HEK293 (cell line): ENCODE results near the gene VGLL4.

Experiments used
- ZNF792 ChIP-seq: fragments of 450-650 bp; formaldehyde crosslinking; IDR thresholded peaks from 2 replicates; pipeline ENCODE4 v1.5.1; 2016; ENCODE audit warnings: missing biosample characterization, missing genetic modification characterization
- TF ChIP-seq, protein P1 (sequence below): fragments of 450-650 bp; formaldehyde crosslinking; IDR thresholded peaks from 2 replicates; pipeline ENCODE4 v1.5.1; 2016; ENCODE audit warnings: missing biosample characterization, missing genetic modification characterization
- TF ChIP-seq, protein P2 (sequence below): fragments of 450-650 bp; IDR thresholded peaks from 2 replicates; pipeline ENCODE4 v1.5.1; 2018; ENCODE audit warnings: missing biosample characterization, missing genetic modification characterization

DNA sequence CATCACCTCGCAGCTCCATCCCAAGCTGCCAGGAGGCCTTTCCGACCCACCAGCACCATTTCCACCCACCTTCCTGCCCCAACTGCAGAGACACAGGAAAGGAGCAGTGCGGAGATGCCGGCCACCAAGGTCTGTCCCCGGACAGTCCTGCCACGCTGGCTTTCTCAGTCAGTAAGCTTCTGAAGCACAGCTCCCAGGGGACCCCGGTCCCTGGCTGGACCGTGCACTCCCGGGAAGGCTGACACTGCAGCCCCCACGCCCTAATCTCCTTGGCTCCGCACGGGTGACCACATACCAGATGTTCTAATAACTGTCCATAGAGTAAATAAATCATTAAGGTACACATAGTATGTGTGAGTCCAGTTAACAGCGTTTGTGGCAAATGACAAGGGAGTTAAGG lies 73.5 kb downstream of the VGLL4 start:
- TF ChIP-seq ZNF792 = no peak
- TF ChIP-seq, protein P1, sequence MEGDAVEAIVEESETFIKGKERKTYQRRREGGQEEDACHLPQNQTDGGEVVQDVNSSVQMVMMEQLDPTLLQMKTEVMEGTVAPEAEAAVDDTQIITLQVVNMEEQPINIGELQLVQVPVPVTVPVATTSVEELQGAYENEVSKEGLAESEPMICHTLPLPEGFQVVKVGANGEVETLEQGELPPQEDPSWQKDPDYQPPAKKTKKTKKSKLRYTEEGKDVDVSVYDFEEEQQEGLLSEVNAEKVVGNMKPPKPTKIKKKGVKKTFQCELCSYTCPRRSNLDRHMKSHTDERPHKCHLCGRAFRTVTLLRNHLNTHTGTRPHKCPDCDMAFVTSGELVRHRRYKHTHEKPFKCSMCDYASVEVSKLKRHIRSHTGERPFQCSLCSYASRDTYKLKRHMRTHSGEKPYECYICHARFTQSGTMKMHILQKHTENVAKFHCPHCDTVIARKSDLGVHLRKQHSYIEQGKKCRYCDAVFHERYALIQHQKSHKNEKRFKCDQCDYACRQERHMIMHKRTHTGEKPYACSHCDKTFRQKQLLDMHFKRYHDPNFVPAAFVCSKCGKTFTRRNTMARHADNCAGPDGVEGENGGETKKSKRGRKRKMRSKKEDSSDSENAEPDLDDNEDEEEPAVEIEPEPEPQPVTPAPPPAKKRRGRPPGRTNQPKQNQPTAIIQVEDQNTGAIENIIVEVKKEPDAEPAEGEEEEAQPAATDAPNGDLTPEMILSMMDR (tag by site-specific recombination) = no peak
- TF ChIP-seq, protein P2, sequence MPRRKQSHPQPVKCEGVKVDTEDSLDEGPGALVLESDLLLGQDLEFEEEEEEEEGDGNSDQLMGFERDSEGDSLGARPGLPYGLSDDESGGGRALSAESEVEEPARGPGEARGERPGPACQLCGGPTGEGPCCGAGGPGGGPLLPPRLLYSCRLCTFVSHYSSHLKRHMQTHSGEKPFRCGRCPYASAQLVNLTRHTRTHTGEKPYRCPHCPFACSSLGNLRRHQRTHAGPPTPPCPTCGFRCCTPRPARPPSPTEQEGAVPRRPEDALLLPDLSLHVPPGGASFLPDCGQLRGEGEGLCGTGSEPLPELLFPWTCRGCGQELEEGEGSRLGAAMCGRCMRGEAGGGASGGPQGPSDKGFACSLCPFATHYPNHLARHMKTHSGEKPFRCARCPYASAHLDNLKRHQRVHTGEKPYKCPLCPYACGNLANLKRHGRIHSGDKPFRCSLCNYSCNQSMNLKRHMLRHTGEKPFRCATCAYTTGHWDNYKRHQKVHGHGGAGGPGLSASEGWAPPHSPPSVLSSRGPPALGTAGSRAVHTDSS (tag by site-specific recombination) = no peak
